ENCODE results near the gene KLF1. TPM values are rescaled to one million over a fixed set of nuclear protein-coding genes. Genes with fewer than 3 reads are reported as not detected.

The KLF1 gene
- total and polyA plus RNA-seq, 2 of the 8 experiments (the other 6 are each of a cell fraction or from before 2014, with no cell fraction given) = 0.84 to 0.91 TPM

DNA sequence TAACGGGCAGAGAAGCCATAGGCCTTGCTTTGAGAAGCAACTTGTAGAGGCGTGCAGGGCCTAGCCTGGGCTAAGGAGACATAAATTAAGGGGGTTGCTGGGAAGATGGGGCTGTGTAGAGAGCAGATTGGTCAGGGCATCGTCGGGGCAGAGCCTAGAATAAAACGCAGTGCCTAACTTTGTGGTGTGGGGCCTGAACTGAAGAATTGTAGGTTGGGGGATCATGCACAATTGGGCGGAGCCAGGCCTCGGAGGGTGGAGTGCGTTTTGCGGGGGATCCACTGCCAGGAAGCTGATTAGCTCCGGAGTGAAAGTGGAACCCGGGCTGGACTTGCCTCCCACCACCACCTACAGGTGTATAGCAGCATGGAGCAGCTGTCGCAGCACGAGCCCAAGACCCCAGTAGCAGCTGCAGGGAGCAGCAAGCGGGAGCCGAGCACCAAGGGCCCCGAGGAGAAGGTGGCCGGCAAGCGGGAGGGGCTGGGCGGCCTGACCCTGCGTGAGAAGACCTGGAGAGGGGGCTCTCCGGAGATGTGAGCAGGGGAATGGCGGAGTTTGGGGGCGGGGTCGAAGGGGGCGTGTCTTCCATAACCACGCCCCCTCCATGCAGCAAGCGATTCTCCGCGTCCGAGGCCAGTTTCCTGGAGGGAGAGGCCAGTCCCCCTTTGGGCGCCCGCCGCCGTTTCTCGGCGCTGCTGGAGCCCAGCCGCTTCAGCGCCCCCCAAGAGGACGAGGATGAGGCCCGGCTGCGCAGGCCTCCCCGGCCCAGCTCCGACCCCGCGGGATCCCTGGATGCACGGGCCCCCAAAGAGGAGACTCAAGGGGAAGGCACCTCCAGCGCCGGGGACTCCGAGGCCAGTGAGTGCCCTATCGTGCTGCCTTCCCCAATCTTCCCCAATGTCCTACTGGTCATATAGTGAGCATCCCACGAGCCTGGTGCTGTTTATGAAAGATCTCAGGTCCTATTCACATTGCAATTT, 19.6 kb downstream of the KLF1 start (continued):
- TF ChIP-seq RNF2 (IDR thresholded peaks at IDR 0.05; ENCODE audit: borderline replicate concordance, low read depth, low read length, missing control alignments, poor library complexity, severe bottlenecking) (no peak), SAP30 (IDR thresholded peaks at IDR 0.05; ENCODE audit: insufficient read depth, insufficient replicate concordance, low read length) (no peak)

Data from H1 (cell line).